Measurements from ENCODE around the gene PAX5.

DNA sequence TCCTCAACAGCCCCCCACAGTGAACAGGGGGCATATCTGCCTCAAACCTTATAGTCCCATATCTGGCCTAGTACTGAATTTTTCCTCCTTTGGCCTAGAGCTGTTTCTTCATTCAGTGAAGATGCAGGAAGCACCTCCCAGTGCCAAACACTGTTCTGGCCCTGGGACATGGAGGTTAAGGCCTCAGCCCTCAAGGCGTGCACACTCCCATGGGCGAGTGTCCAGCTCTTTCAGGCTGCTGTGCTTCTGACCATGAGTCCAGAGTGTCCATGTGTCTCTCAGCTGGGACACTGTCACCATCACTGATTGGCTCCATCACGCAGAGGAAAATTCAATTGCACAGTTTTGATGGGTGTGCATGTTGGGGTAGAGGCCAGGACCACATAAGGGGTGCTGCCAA lies 151.5 kb downstream of the PAX5 start:
- TF ChIP-seq, protein P1, sequence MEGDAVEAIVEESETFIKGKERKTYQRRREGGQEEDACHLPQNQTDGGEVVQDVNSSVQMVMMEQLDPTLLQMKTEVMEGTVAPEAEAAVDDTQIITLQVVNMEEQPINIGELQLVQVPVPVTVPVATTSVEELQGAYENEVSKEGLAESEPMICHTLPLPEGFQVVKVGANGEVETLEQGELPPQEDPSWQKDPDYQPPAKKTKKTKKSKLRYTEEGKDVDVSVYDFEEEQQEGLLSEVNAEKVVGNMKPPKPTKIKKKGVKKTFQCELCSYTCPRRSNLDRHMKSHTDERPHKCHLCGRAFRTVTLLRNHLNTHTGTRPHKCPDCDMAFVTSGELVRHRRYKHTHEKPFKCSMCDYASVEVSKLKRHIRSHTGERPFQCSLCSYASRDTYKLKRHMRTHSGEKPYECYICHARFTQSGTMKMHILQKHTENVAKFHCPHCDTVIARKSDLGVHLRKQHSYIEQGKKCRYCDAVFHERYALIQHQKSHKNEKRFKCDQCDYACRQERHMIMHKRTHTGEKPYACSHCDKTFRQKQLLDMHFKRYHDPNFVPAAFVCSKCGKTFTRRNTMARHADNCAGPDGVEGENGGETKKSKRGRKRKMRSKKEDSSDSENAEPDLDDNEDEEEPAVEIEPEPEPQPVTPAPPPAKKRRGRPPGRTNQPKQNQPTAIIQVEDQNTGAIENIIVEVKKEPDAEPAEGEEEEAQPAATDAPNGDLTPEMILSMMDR (IDR thresholded peaks at IDR 0.05) = no peak
- TF ChIP-seq POLR2A (IDR thresholded peaks at IDR 0.05) = no peak
